B cell (primary cell): Measurements from ENCODE around the gene OR10H1. TPM values are rescaled to one million over a fixed set of nuclear protein-coding genes. Genes with fewer than 3 reads are reported as not detected.
"Not testable (repeated sequence)": the region's sequence is repeated elsewhere in the genome, so short reads cannot be mapped to it uniquely, and the experiment has no call there.

Source experiments
- ATAC-seq: fragments of 200-7000 bp; cut with Tn5 transposase; one replicate; pipeline ENCODE4 v1.10.0; 2021; ENCODE audit warnings: low read depth, mild to moderate bottlenecking, moderate number of reproducible peaks, moderate library complexity
- CTCF ChIA-PET: fragments of 350-600 bp; sonication (Branson Sonifier 250); formaldehyde crosslinking; loops from one replicate; lab custom pipeline; 2021; ENCODE audit warnings: antibody characterized with exemption, inconsistent platforms; lab: Charles Lee
- POLR2A ChIA-PET: fragments of 350-600 bp; sonication (Branson Sonifier 250); formaldehyde crosslinking; loops from one replicate; lab custom pipeline; 2021; ENCODE audit warnings: antibody characterized with exemption; lab: Charles Lee
- DNase-seq: peaks from one replicate; pipeline ENCODE4 v3.0.0; 2013
- H2AFZ ChIP-seq: 2 replicates; pipeline ENCODE4 v1.6.1; 2012; ENCODE audit warnings: mild to moderate bottlenecking, low read depth, low read length; ENCODE audit not compliant: insufficient read depth, poor library complexity, severe bottlenecking
- H3K27ac ChIP-seq, 2 donors: 1 replicate in 1 of 2; 2 replicates in 1 of 2; pipeline ENCODE4 v1.5.1; 2012 to 2013; ENCODE audit warnings: low read length in 2 of 2, mild to moderate bottlenecking in 2 of 2, moderate library complexity in 1 of 2
- H3K27me3 ChIP-seq, 4 experiments: fragments of 200-600 bp in 1 of 4; sonication (generic) in 1 of 4; replicated peaks in 1 of 4; 1 replicate in 2 of 4; 2 replicates in 2 of 4; pipeline versions ENCODE4 v1.6.1 to v1.7.0; 2013 to 2016; ENCODE audit warnings: low read length in 3 of 4, mild to moderate bottlenecking in 2 of 4, mixed read lengths in 1 of 4, moderate library complexity in 1 of 4; ENCODE audit not compliant: insufficient read depth in 4 of 4, control insufficient read depth in 3 of 4; ENCODE audit errors: control extremely low read depth in 1 of 4
- H3K36me3 ChIP-seq, 2 experiments: replicated peaks in 1 of 2; 1 replicate in 1 of 2; 2 replicates in 1 of 2; pipeline versions ENCODE4 v1.6.1 to v1.7.1; 2013; ENCODE audit warnings: low read length in 1 of 2; ENCODE audit not compliant: insufficient read depth in 2 of 2, control insufficient read depth in 1 of 2; ENCODE audit errors: control extremely low read depth in 1 of 2, extremely low read depth in 1 of 2
- H3K4me1 ChIP-seq, 2 donors: fragments of 200-600 bp in 1 of 2; sonication (generic) in 1 of 2; 1 replicate in 1 of 2; 2 replicates in 1 of 2; pipeline versions ENCODE4 v1.5.1 to v1.6.1; 2013 to 2017; ENCODE audit warnings: low read length in 2 of 2; ENCODE audit not compliant: control insufficient read depth in 2 of 2, insufficient read depth in 2 of 2
- H3K4me2 ChIP-seq: replicated peaks from 2 replicates; pipeline ENCODE3; 2012; ENCODE audit warnings: mild to moderate bottlenecking, low read depth, low read length; ENCODE audit not compliant: poor library complexity, severe bottlenecking
- H3K4me3 ChIP-seq, 5 experiments: fragments of 200-600 bp in 1 of 5; sonication (generic) in 1 of 5; 1 replicate in 3 of 5; 2 replicates in 2 of 5; pipeline versions ENCODE4 v1.5.1 to v1.7.0; 2011 to 2016; ENCODE audit warnings: low read length in 4 of 5, mild to moderate bottlenecking in 4 of 5, low read depth in 2 of 5, control low read depth in 1 of 5, moderate library complexity in 1 of 5; ENCODE audit not compliant: insufficient read depth in 1 of 5; ENCODE audit errors: control extremely low read depth in 1 of 5, extremely low read depth in 1 of 5
- H3K79me2 ChIP-seq: fragments of 200-600 bp; sonication (generic); one replicate; pipeline ENCODE4 v1.6.0; 2016; ENCODE audit warnings: low read length; ENCODE audit not compliant: control insufficient read depth, insufficient read depth
- H3K9ac ChIP-seq: fragments of 200-600 bp; sonication (generic); 2 replicates; pipeline ENCODE4 v1.6.1; 2017; ENCODE audit warnings: mild to moderate bottlenecking, low read length, moderate library complexity
- H3K9me3 ChIP-seq, 3 donors: one replicate each; pipeline versions ENCODE4 v1.6.1 to v1.7.1; 2013; ENCODE audit warnings: low read length in 2 of 3; ENCODE audit not compliant: control insufficient read depth in 2 of 3, insufficient read depth in 1 of 3; ENCODE audit errors: control extremely low read depth in 1 of 3
- H4K20me1 ChIP-seq: 2 replicates; pipeline ENCODE4 v1.6.0; 2012; ENCODE audit warnings: mild to moderate bottlenecking, low read length; ENCODE audit not compliant: insufficient read depth, control insufficient read depth, poor library complexity, severe bottlenecking
- H3K27ac Mint-ChIP-seq: one replicate; pipeline ENCODE4 v1.8.0; 2021; ENCODE audit warnings: mixed read lengths
- H3K27me3 Mint-ChIP-seq: one replicate; pipeline ENCODE4 v1.8.0; 2021; ENCODE audit warnings: mixed read lengths
- H3K4me1 Mint-ChIP-seq: one replicate; pipeline ENCODE4 v1.8.0; 2021; ENCODE audit warnings: mixed read lengths
- H3K4me3 Mint-ChIP-seq: one replicate; pipeline ENCODE4 v1.8.0; 2021; ENCODE audit warnings: mixed read lengths
- H3K9me3 Mint-ChIP-seq: one replicate; pipeline ENCODE4 v1.8.0; 2022; ENCODE audit warnings: mixed read lengths; ENCODE audit not compliant: insufficient read depth
- EZH2 ChIP-seq: IDR thresholded peaks from 2 replicates; pipeline ENCODE4 v1.6.1; 2012; ENCODE audit warnings: borderline replicate concordance, low read depth, mild to moderate bottlenecking, moderate library complexity, low read length; ENCODE audit not compliant: insufficient read depth, poor library complexity, severe bottlenecking
- WGBS: methylation state at CpG from one replicate; pipeline ENCODE4 v1.1.5; 2013; ENCODE audit warnings: missing lambda C conversion rate; ENCODE audit not compliant: insufficient coverage; 5-methylcytosine and 5-hydroxymethylcytosine counted together
- intact Hi-C: fragments of 100-400 bp; cut with micrococcal nuclease; formaldehyde crosslinking; loops from one replicate; pipeline ENCODE4 v1.10.0; 2022
- polyA plus RNA-seq: library from polyadenylated mRNA; depleted of rRNA; stranded (reverse); fragments of >200 nt; gene quantifications from 2 replicates; pipeline ENCODE4 v1.2.3, GENCODE V29; 2012
- total RNA-seq, 2 donors: library from RNA; stranded (reverse); fragments of 120-200 nt in 1 of 2; gene quantifications; 1 replicate in 1 of 2; 2 replicates in 1 of 2; pipeline versions ENCODE4 v1.2.3 to v1.2.4, GENCODE V29; 2013 to 2022
- TF ChIP-seq, protein P1 (sequence below): fragments of 200-600 bp; IDR thresholded peaks from one replicate; pipeline ENCODE4 v1.8.0; 2022; ENCODE audit warnings: antibody characterized with exemption, mild to moderate bottlenecking

The OR10H1 gene
- total and polyA plus RNA-seq, 2 donors (not counting 1 experiment from before 2014, with no cell fraction given) = 0.10 TPM; not detected in 1

DNA sequence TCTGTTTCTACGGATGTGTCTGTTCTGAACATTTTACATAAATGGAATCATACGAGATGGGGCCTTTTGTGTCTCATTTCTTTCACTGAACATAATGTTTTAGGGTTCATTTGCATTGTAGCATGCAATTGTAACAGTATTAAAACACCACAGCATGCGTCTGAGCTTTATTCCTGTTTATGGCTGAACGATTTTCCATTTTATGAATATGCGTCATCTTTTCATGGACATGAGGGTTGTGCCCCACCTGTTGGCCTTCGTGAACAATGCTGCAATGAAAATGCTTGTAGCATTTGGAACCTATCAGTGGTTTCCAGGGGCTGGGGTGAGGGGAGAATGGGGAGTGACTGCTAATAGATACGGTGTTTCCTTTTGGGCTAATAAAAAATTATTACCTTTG is 5.1 kb downstream of the OR10H1 start:
- 57% methylated on average over 2 of the region's 7 CpGs for WGBS
- intact Hi-C loops = loop anchor here (5.0 kb wide), 1 partner anchor 372 kb away; no protein-coding TSS in a partner anchor

DNA sequence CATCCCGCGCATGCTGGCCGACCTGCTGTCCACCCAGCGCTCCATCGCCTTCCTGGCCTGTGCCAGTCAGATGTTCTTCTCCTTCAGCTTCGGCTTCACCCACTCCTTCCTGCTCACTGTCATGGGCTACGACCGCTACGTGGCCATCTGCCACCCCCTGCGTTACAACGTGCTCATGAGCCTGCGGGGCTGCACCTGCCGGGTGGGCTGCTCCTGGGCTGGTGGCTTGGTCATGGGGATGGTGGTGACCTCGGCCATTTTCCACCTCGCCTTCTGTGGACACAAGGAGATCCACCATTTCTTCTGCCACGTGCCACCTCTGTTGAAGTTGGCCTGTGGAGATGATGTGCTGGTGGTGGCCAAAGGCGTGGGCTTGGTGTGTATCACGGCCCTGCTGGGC is 21.2 kb downstream of the OR10H1 start:
- ATAC-seq, H3K4me1 ChIP-seq, H3K9me3 ChIP-seq, H4K20me1 ChIP-seq, H3K4me1 Mint-ChIP-seq, H3K9me3 Mint-ChIP-seq, H3K27ac ChIP-seq, H2AFZ ChIP-seq, POLR2A ChIA-PET, H3K4me2 ChIP-seq, H3K4me3 ChIP-seq, H3K27me3 ChIP-seq, H3K27ac Mint-ChIP-seq, H3K4me3 Mint-ChIP-seq, H3K79me2 ChIP-seq, H3K9ac ChIP-seq, DNase-seq, CTCF ChIA-PET, H3K36me3 ChIP-seq, intact Hi-C loops: not testable (repeated sequence)
- H3K27me3 Mint-ChIP-seq = peaks cover 46% of the 10 kb centered on the region
- 94% methylated on average over 7 of the region's 18 CpGs for WGBS

More for the DNA sequence above, 5.1 kb downstream of the OR10H1 start:
- TF ChIP-seq, protein P1, sequence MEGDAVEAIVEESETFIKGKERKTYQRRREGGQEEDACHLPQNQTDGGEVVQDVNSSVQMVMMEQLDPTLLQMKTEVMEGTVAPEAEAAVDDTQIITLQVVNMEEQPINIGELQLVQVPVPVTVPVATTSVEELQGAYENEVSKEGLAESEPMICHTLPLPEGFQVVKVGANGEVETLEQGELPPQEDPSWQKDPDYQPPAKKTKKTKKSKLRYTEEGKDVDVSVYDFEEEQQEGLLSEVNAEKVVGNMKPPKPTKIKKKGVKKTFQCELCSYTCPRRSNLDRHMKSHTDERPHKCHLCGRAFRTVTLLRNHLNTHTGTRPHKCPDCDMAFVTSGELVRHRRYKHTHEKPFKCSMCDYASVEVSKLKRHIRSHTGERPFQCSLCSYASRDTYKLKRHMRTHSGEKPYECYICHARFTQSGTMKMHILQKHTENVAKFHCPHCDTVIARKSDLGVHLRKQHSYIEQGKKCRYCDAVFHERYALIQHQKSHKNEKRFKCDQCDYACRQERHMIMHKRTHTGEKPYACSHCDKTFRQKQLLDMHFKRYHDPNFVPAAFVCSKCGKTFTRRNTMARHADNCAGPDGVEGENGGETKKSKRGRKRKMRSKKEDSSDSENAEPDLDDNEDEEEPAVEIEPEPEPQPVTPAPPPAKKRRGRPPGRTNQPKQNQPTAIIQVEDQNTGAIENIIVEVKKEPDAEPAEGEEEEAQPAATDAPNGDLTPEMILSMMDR = no peak
- TF ChIP-seq EZH2 = no peak
- Mint-ChIP-seq H3K4me1 (no peaks in the 10 kb centered on the region), H3K27ac (no peak overlapping the region), H3K27me3 (peaks cover 48% of the 10 kb centered on the region), H3K4me3 (no peak overlapping the region), H3K9me3 (no peaks in the 10 kb centered on the region)
- DNase-seq (no peak), ATAC-seq (no peak)
- Histone ChIP-seq H4K20me1 (no peaks in the 10 kb centered on the region), H3K9ac (no peak overlapping the region), H3K79me2 (no peaks in the 10 kb centered on the region), H3K9me3 (peaks cover 0 to 4% (median 0%) of the 10 kb centered on the region in 3 donors), H3K4me3 (no peak overlapping the region), H3K4me1 (no peaks in the 10 kb centered on the region), H3K4me2 (no peak overlapping the region), H3K36me3 (no peaks in the 10 kb centered on the region), H3K27me3 (peaks cover 0 to 24% (median 7%) of the 10 kb centered on the region in 4 experiments), H3K27ac (no peak overlapping the region), H2AFZ (no peak overlapping the region)
- CTCF ChIA-PET = no interaction called here
- POLR2A ChIA-PET = interaction anchor here (0.6 kb wide), 2 partner anchors 201 to 238 kb away, joined by 3 to 4 read pairs; no protein-coding TSS in a partner anchor
